DOHH2 (cell line): ENCODE results near the gene DLGAP1.

Experiments used
- H3F3A ChIP-seq: fragments of 200-600 bp; sonication (generic), shearing (Covaris generic); 2 replicates; pipeline ENCODE4 v1.6.0; 2016; ENCODE audit warnings: antibody characterized with exemption, mild to moderate bottlenecking; ENCODE audit not compliant: control insufficient read depth, insufficient read depth
- H3K27ac ChIP-seq: fragments of 200-600 bp; sonication (generic); 2 replicates; pipeline ENCODE4 v1.5.1; 2014; ENCODE audit warnings: low read depth, mild to moderate bottlenecking, low read length, moderate library complexity
- H3K27me3 ChIP-seq: fragments of 200-600 bp; sonication (generic); 2 replicates; pipeline ENCODE4 v1.6.1; 2014; ENCODE audit warnings: mild to moderate bottlenecking, low read length, mixed read lengths; ENCODE audit not compliant: control insufficient read depth
- H3K36me3 ChIP-seq: fragments of 200-600 bp; sonication (generic); 2 replicates; pipeline ENCODE4 v1.6.1; 2014; ENCODE audit warnings: mild to moderate bottlenecking, low read length, moderate library complexity, mixed read lengths; ENCODE audit not compliant: control insufficient read depth
- H3K4me1 ChIP-seq: fragments of 200-600 bp; sonication (generic); 2 replicates; pipeline ENCODE4 v1.6.1; 2014; ENCODE audit warnings: mild to moderate bottlenecking, low read length, mixed read lengths; ENCODE audit not compliant: control insufficient read depth
- H3K4me2 ChIP-seq: fragments of 200-600 bp; sonication (generic); 2 replicates; pipeline ENCODE4 v1.6.0; 2014; ENCODE audit warnings: mild to moderate bottlenecking, low read length, moderate library complexity
- H3K4me3 ChIP-seq: fragments of 200-600 bp; sonication (generic); 2 replicates; pipeline ENCODE4 v1.5.1; 2014; ENCODE audit warnings: mild to moderate bottlenecking, low read length, mixed read lengths
- H3K79me2 ChIP-seq: fragments of 200-600 bp; sonication (generic); 2 replicates; pipeline ENCODE4 v1.6.1; 2014; ENCODE audit warnings: mild to moderate bottlenecking, low read length, mixed read lengths; ENCODE audit not compliant: control insufficient read depth
- H3K9me2 ChIP-seq: fragments of 200-600 bp; sonication (generic); replicated peaks from 2 replicates; pipeline ENCODE4 v1.6.1; 2014; ENCODE audit warnings: mild to moderate bottlenecking, low read length, mixed read lengths; ENCODE audit not compliant: control insufficient read depth
- H3K9me3 ChIP-seq: fragments of 200-600 bp; sonication (generic); 2 replicates; pipeline ENCODE4 v1.6.1; 2014; ENCODE audit warnings: antibody characterized with exemption, low read length, mixed read lengths; ENCODE audit not compliant: control insufficient read depth, insufficient read depth
- H4K20me1 ChIP-seq: fragments of 200-600 bp; sonication (generic); 2 replicates; pipeline ENCODE4 v1.6.0; 2014; ENCODE audit warnings: low read depth, mild to moderate bottlenecking, antibody characterized with exemption, low read length, moderate library complexity; ENCODE audit not compliant: control insufficient read depth, insufficient read depth
- EZH2phosphoT487 ChIP-seq: fragments of 200-600 bp; sonication (generic); IDR thresholded peaks from 2 replicates; pipeline ENCODE4 v1.6.1; 2017; ENCODE audit warnings: borderline replicate concordance, mild to moderate bottlenecking, antibody characterized with exemption, low read length, moderate library complexity, mixed read lengths
- TF ChIP-seq, protein P1 (sequence below): fragments of 200-600 bp; sonication (generic); IDR thresholded peaks from one replicate; pipeline ENCODE4 v1.5.1; 2014; ENCODE audit warnings: antibody characterized with exemption, mild to moderate bottlenecking, low read depth, low read length; ENCODE audit not compliant: poor library complexity, severe bottlenecking

The DLGAP1 gene

DNA sequence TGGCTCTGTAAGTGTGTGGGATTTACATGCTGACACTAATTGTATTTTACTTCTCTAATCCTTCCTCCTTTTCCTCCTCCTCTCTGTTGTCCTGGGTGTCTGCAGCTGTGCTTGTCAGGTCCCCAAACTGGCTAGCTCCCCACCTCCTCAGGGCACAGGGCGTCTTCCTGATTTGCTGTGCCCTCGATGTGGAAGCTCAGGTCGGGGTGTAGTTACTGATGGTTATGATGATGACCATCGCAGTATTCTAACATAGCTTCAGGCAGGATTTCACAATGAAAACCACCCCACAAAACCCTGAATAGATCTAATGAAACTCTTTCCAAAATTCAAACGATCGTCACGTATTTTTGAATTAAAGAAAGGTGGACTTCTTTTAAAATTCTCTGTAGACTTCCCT lies 576.7 kb downstream of the DLGAP1 start:
- Histone ChIP-seq H3K4me3 (no peak overlapping the region), H3K4me2 (no peak overlapping the region), H4K20me1 (no peaks in the 10 kb centered on the region), H3K4me1 (no peaks in the 10 kb centered on the region), H3K27me3 (peaks cover 9% of the 10 kb centered on the region), H3K27ac (no peak overlapping the region), H3K9me3 (peaks cover 6% of the 10 kb centered on the region; the same call in 1 of the 2 replicates), H3K36me3 (no peaks in the 10 kb centered on the region), H3F3A (no peaks in the 10 kb centered on the region), H3K79me2 (no peaks in the 10 kb centered on the region), H3K9me2 (no peaks in the 10 kb centered on the region)
- TF ChIP-seq, protein P1, sequence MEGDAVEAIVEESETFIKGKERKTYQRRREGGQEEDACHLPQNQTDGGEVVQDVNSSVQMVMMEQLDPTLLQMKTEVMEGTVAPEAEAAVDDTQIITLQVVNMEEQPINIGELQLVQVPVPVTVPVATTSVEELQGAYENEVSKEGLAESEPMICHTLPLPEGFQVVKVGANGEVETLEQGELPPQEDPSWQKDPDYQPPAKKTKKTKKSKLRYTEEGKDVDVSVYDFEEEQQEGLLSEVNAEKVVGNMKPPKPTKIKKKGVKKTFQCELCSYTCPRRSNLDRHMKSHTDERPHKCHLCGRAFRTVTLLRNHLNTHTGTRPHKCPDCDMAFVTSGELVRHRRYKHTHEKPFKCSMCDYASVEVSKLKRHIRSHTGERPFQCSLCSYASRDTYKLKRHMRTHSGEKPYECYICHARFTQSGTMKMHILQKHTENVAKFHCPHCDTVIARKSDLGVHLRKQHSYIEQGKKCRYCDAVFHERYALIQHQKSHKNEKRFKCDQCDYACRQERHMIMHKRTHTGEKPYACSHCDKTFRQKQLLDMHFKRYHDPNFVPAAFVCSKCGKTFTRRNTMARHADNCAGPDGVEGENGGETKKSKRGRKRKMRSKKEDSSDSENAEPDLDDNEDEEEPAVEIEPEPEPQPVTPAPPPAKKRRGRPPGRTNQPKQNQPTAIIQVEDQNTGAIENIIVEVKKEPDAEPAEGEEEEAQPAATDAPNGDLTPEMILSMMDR, result no peak
- no peak for TF ChIP-seq EZH2phosphoT487

DNA sequence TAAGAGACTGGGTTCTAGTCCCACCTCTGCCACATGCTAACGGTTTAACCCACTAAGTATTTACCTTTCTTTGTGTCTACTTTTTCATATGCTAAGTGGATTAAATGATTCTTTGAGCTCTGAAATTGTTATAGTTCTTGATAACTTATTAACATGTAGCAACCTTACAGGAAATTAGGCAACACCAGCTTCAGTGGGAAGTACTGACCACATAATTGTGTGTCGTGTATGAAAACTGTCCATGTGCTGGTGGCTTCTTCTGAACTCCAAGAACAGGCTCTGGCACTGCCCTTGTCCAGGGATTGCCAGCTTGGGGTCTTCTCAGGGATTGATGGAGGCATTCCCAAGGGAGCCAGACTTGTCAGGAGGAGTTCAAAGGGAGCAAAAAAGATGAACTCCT lies 577.4 kb downstream of the DLGAP1 start:
- Histone ChIP-seq H3K27me3 (peaks cover 9% of the 10 kb centered on the region), H3F3A (no peaks in the 10 kb centered on the region), H3K27ac (no peak overlapping the region), H3K4me1 (no peaks in the 10 kb centered on the region), H3K9me2 (no peaks in the 10 kb centered on the region), H3K36me3 (no peaks in the 10 kb centered on the region), H3K4me2 (no peak overlapping the region), H3K9me3 (peaks cover 6% of the 10 kb centered on the region; the same call in 1 of the 2 replicates), H4K20me1 (no peaks in the 10 kb centered on the region), H3K79me2 (no peaks in the 10 kb centered on the region), H3K4me3 (no peak overlapping the region)
- TF ChIP-seq, protein P1, result no peak
- no peak for TF ChIP-seq EZH2phosphoT487

DNA sequence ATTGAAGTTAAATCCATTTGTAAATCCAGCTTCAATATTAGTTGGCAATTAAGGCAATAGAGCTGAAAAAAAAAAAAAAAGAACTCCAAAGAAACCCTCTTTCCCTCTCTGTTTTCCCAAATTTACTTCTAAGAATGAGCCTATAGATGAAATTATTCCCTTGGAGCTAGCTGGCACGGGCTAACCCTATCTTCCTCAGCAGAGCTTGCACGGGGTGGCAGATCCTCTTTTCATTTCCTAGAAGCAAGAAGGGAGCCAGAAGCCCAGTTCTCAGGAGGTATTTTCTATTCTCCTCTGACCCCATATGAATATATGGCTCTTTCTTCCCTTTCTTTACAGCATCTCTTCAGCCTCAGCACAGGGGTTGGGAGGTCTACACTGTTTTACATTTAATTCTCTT lies 579.1 kb downstream of the DLGAP1 start:
- Histone ChIP-seq H3K9me2 (no peaks in the 10 kb centered on the region), H3K27ac (no peak overlapping the region), H3K27me3 (peaks cover 9% of the 10 kb centered on the region), H3F3A (no peaks in the 10 kb centered on the region), H3K4me3 (no peak overlapping the region), H3K4me2 (no peak overlapping the region), H3K79me2 (no peaks in the 10 kb centered on the region), H3K36me3 (no peaks in the 10 kb centered on the region), H4K20me1 (no peaks in the 10 kb centered on the region), H3K9me3 (peaks cover 6% of the 10 kb centered on the region; the same call in 1 of the 2 replicates), H3K4me1 (no peaks in the 10 kb centered on the region)
- TF ChIP-seq EZH2phosphoT487, result no peak
- TF ChIP-seq, protein P1, result no peak
